K562 (cell line): Measurements from ENCODE around the gene USP49. TPM values are rescaled to one million over a fixed set of nuclear protein-coding genes. Genes with fewer than 3 reads are reported as not detected.

ENCODE experiments used
- ATAC-seq: fragments of 200-7000 bp; cut with Tn5 transposase; 3 replicates; pipeline ENCODE4 v1.9.1; 2020; ENCODE audit warnings: moderate library complexity
- BruUV-seq: library from RNA; stranded (reverse); fragments of 400-500 nt; replicated peaks from 2 replicates; lab custom pipeline; 2021; lab: Mats Ljungman, UMichigan
- CTCF ChIA-PET: fragments of 300-600 bp; formaldehyde crosslinking; extraction: SDS; loops from one replicate; lab custom pipeline; 2021; ENCODE audit warnings: low intra/inter-chr PET ratio; lab: Yijun Ruan, JAX
- POLR2A ChIA-PET: fragments of 300-600, 350-650 bp; sonication (Branson Sonifier 250); formaldehyde crosslinking; extraction: SDS; loops from one replicate; lab custom pipeline; 2021; ENCODE audit warnings: antibody characterized with exemption, inconsistent platforms; lab: Yijun Ruan, JAX
- DNase-seq, 4 experiments: peaks; one replicate each; pipeline versions ENCODE4 v3.0.0 to v3.0.0-alpha.2; 2011 to 2018; ENCODE audit warnings: low spot score in 3 of 4, mixed read lengths in 3 of 4; ENCODE audit errors: extremely low read depth in 1 of 4
- FAIRE-seq: peaks from 2 replicates; lab custom pipeline; 2011; peaks lifted over from hg19 to GRCh38; lab: Jason Lieb, UNC
- H2AFZ ChIP-seq: 2 replicates; pipeline ENCODE4 v1.6.0; 2011; ENCODE audit warnings: low read depth, low read length, control low read depth, inconsistent platforms
- H3K27ac ChIP-seq: fragments of 200-600 bp; 3 replicates; pipeline ENCODE4 v1.8.0; 2011; ENCODE audit warnings: low read depth, mild to moderate bottlenecking, control low read depth, inconsistent platforms, low read length, moderate library complexity, mixed read lengths; ENCODE audit errors: extremely low read depth
- H3K27me3 ChIP-seq, 2 experiments: fragments of 300-600 bp in 1 of 2; 2 replicates in 1 of 2; 3 replicates in 1 of 2; pipeline versions ENCODE4 v1.6.0 to v1.8.0; 2011; ENCODE audit warnings: inconsistent platforms in 2 of 2, low read length in 2 of 2, mild to moderate bottlenecking in 1 of 2, mixed read lengths in 1 of 2, moderate library complexity in 1 of 2; ENCODE audit not compliant: control insufficient read depth in 2 of 2, insufficient read depth in 2 of 2
- H3K36me3 ChIP-seq: fragments of 300-600 bp; 3 replicates; pipeline ENCODE4 v1.8.0; 2011; ENCODE audit warnings: mild to moderate bottlenecking, low read length, inconsistent platforms; ENCODE audit not compliant: control insufficient read depth, insufficient read depth
- H3K4me1 ChIP-seq, 2 experiments: fragments of 200-600 bp in 1 of 2; replicated peaks in 1 of 2; 2 replicates in 1 of 2; 3 replicates in 1 of 2; pipeline versions ENCODE4 v1.5.1 to v1.8.0; 2011; ENCODE audit warnings: inconsistent platforms in 2 of 2, low read length in 2 of 2, mild to moderate bottlenecking in 1 of 2, mixed read lengths in 1 of 2, moderate library complexity in 1 of 2; ENCODE audit not compliant: control insufficient read depth in 2 of 2, insufficient read depth in 2 of 2
- H3K4me2 ChIP-seq: 2 replicates; pipeline ENCODE4 v1.6.1; 2011; ENCODE audit warnings: low read length, control low read depth, inconsistent platforms, mixed read lengths; ENCODE audit not compliant: insufficient read depth
- H3K4me3 ChIP-seq: fragments of 200-600 bp; sonication (generic), shearing (Covaris generic); 2 replicates; pipeline ENCODE4 v1.5.1; 2016; ENCODE audit warnings: control low read depth, inconsistent platforms
- H3K79me2 ChIP-seq: fragments of 200-600 bp; 3 replicates; pipeline ENCODE4 v1.8.0; 2011; ENCODE audit warnings: low read length, inconsistent platforms; ENCODE audit not compliant: control insufficient read depth, insufficient read depth
- H3K9ac ChIP-seq, 2 experiments: 2 replicates each; pipeline versions ENCODE4 v1.6.0 to v1.6.1; 2011; ENCODE audit warnings: low read depth in 2 of 2, low read length in 2 of 2, control low read depth in 1 of 2, inconsistent platforms in 1 of 2, mild to moderate bottlenecking in 1 of 2, mixed read lengths in 1 of 2; ENCODE audit not compliant: insufficient read depth in 1 of 2
- H3K9me1 ChIP-seq: one replicate; pipeline ENCODE4 v1.6.0; 2011; ENCODE audit warnings: inconsistent platforms, mild to moderate bottlenecking, low read length, moderate library complexity; ENCODE audit not compliant: control insufficient read depth, insufficient read depth
- H3K9me3 ChIP-seq: replicated peaks from 2 replicates; pipeline ENCODE4 v1.5.1; 2011; ENCODE audit warnings: low read depth, low read length, inconsistent platforms; ENCODE audit not compliant: control insufficient read depth, insufficient read depth
- H4K20me1 ChIP-seq: replicated peaks from 2 replicates; pipeline ENCODE4 v1.6.1; 2011; ENCODE audit warnings: low read length, inconsistent platforms, mixed read lengths; ENCODE audit not compliant: control insufficient read depth, insufficient read depth
- MAFF ChIP-seq: IDR thresholded peaks from 2 replicates; pipeline ENCODE4 v1.6.1; 2012; ENCODE audit warnings: low read length, improper control_type of control experiment
- MAFG ChIP-seq: fragments of 450-650 bp; conservative IDR thresholded peaks from 2 replicates; pipeline ENCODE4 v1.6.1; 2016; ENCODE audit warnings: missing genetic modification characterization, missing compliant biosample characterization
- MAFK ChIP-seq: IDR thresholded peaks from 2 replicates; pipeline ENCODE4 v1.6.1; 2011; ENCODE audit warnings: low read length, improper control_type of control experiment
- MXD1 ChIP-seq: fragments of 250-450 bp; sonication (Bioruptor Pico); IDR thresholded peaks from 2 replicates; pipeline ENCODE4 v1.8.0; 2021; ENCODE audit warnings: borderline replicate concordance, mild to moderate bottlenecking, moderate library complexity; ENCODE audit not compliant: poor library complexity, severe bottlenecking
- NCOA6 ChIP-seq: fragments of 450-650 bp; IDR thresholded peaks from 2 replicates; pipeline ENCODE4 v1.6.1; 2017; ENCODE audit warnings: mild to moderate bottlenecking
- PHB ChIP-seq: fragments of 250-450 bp; sonication (Bioruptor Pico); IDR thresholded peaks from 2 replicates; pipeline ENCODE4 v1.5.0; 2021
- POU5F1 ChIP-seq: fragments of 150-350 bp; IDR thresholded peaks from 2 replicates; pipeline ENCODE4 v1.6.1; 2014; ENCODE audit warnings: borderline replicate concordance, low read length, low read depth, mild to moderate bottlenecking; ENCODE audit not compliant: partially characterized antibody
- SIN3A ChIP-seq, 2 experiments: fragments of 150-350 bp in 1 of 2; IDR thresholded peaks; 2 replicates each; pipeline ENCODE4 v1.6.1; 2011 to 2016; ENCODE audit warnings: borderline replicate concordance in 2 of 2, low read depth in 2 of 2, low read length in 2 of 2, mild to moderate bottlenecking in 2 of 2, moderate library complexity in 2 of 2; ENCODE audit not compliant: control insufficient read depth in 1 of 2
- SMAD2 ChIP-seq: fragments of 150-350 bp; IDR thresholded peaks from 2 replicates; pipeline ENCODE4 v1.6.1; 2014; ENCODE audit warnings: low read depth, mild to moderate bottlenecking, low read length
- STAG1 ChIP-seq: sonication (generic); formaldehyde crosslinking; IDR thresholded peaks from 2 replicates; pipeline ENCODE4 v1.5.0; 2020; ENCODE audit warnings: missing genetic modification reagents, borderline replicate concordance
- ZBTB43 ChIP-seq: sonication (generic); formaldehyde crosslinking; IDR thresholded peaks from 2 replicates; pipeline ENCODE4 v1.8.0; 2023; ENCODE audit warnings: mild to moderate bottlenecking, missing genetic modification reagents
- ZNF134 ChIP-seq: fragments of 250-450 bp; sonication (Bioruptor Pico); conservative IDR thresholded peaks from 2 replicates; pipeline ENCODE4 v1.4.0; 2020
- ZNF24 ChIP-seq: fragments of 450-650 bp; IDR thresholded peaks from 2 replicates; pipeline ENCODE4 v1.6.1; 2016
- ZNF277 ChIP-seq: fragments of 250-450 bp; sonication (Bioruptor Pico); IDR thresholded peaks from 2 replicates; pipeline ENCODE4 v1.8.0; 2022; ENCODE audit warnings: inconsistent platforms, mild to moderate bottlenecking, moderate library complexity, borderline replicate concordance
- ZNF316 ChIP-seq: fragments of 450-650 bp; IDR thresholded peaks from 2 replicates; pipeline ENCODE4 v1.6.1; 2016
- ZNF324 ChIP-seq: fragments of 250-450 bp; sonication (Bioruptor Pico); IDR thresholded peaks from 2 replicates; pipeline ENCODE4 v1.4.0; 2020; ENCODE audit warnings: mild to moderate bottlenecking
- ZNF436 ChIP-seq: fragments of 250-450, 450-650 bp; sonication (Bioruptor Pico); formaldehyde crosslinking; IDR thresholded peaks from 2 replicates; pipeline ENCODE4 v1.7.0; 2020; ENCODE audit warnings: mild to moderate bottlenecking
- ZNF655 ChIP-seq: fragments of 250-450 bp; sonication (Bioruptor Pico); IDR thresholded peaks from 2 replicates; pipeline ENCODE4 v1.5.0; 2021
- WGBS: fragments of 100-300 bp; shearing (Covaris generic); methylation state at CpG from one replicate; pipeline ENCODE4 v1.1.6; 2016; ENCODE audit warnings: low coverage, mixed read lengths; ENCODE audit not compliant: insufficient coverage; ENCODE audit errors: missing lambda C conversion rate; 5-methylcytosine and 5-hydroxymethylcytosine counted together
- in situ Hi-C: fragments of 300-500 bp; cut with MboI; formaldehyde crosslinking; loops from 4 replicates; pipeline ENCODE4 v1.15.0; 2018; ENCODE audit warnings: inconsistent platforms, mixed read lengths
- intact Hi-C: fragments of 100-400 bp; cut with micrococcal nuclease; formaldehyde crosslinking; loops from 2 replicates; pipeline ENCODE4 v1.14.2; 2022
- polyA plus RNA-seq, 8 experiments: library from polyadenylated mRNA; depleted of rRNA in 4 of 8; stranded (reverse) in 5 of 8; unstranded in 3 of 8; fragments of >200 nt; fragmentation: Nextera tagmentation in 2 of 8; fragmentation: Illumina TruSeq in 1 of 8; extraction: Ambion mirVana in 2 of 8; extraction: Trizol in 1 of 8; gene quantifications; 2 replicates each; pipeline versions ENCODE4 v1.2.1 to v1.2.3, GENCODE V29; 2011 to 2014; ENCODE audit warnings: inconsistent platforms in 1 of 8, missing spikeins in 1 of 8
- total RNA-seq, 7 experiments: library from RNA; depleted of rRNA in 6 of 7; stranded (reverse); fragments of >200 nt in 6 of 7; fragmentation: Illumina TruSeq in 2 of 7; extraction: Trizol in 2 of 7; gene quantifications; 2 replicates each; pipeline versions ENCODE4 v1.2.1 to v1.2.3, GENCODE V29; 2011 to 2021; ENCODE audit warnings: low replicate concordance in 1 of 7
- TF ChIP-seq, protein P1 (sequence below): sonication (generic); formaldehyde crosslinking; IDR thresholded peaks from 2 replicates; pipeline ENCODE4 v1.9.0; 2022; ENCODE audit warnings: mild to moderate bottlenecking, missing genetic modification reagents

The USP49 gene
- total and polyA plus RNA-seq, 9 of the 15 experiments (the other 6 are each of a cell fraction or from before 2014, with no cell fraction given): 1.0 to 9.9 (median 6.5) TPM

- ATAC-seq: no peak
- peaks cover 5% of the 10 kb centered on the region; the same call in 1 of the 2 replicates for H4K20me1 ChIP-seq
- intact Hi-C loops: no loop called here
- TF ChIP-seq ZNF655 (CRISPR knock-in tag) (no peak), ZNF277 (CRISPR knock-in tag) (no peak), ZBTB43 (no peak), ZNF316 (peak; percentile 98), STAG1 (CRISPR knock-in tag) (no peak), SMAD2 (no peak), MAFG (tag) (peak; percentile 93), SIN3A (IDR thresholded peaks at IDR 0.05; ENCODE audit: borderline replicate concordance in 2 of 2, control insufficient read depth in 1 of 2, low read depth in 2 of 2, low read length in 2 of 2) (no peak), MAFF (peak; percentile 92), ZNF24 (peak; percentile 51; the same call in 1 of the 2 replicates), ZNF436 (CRISPR knock-in tag) (no peak), PHB (CRISPR knock-in tag) (no peak), NCOA6 (0 out of 2 replicates have a peak, but pooled peaks have one; percentile 11), MXD1 (CRISPR knock-in tag) (no peak), ZNF134 (CRISPR knock-in tag) (no peak), MAFK (peak; percentile 94), ZNF324 (CRISPR knock-in tag) (no peak), POU5F1 (no peak)
- TF ChIP-seq, protein P1, sequence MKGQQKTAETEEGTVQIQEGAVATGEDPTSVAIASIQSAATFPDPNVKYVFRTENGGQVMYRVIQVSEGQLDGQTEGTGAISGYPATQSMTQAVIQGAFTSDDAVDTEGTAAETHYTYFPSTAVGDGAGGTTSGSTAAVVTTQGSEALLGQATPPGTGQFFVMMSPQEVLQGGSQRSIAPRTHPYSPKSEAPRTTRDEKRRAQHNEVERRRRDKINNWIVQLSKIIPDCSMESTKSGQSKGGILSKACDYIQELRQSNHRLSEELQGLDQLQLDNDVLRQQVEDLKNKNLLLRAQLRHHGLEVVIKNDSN (CRISPR knock-in tag): no peak
Observed at GRCh38 chr6:41791305-41791704, 103.9 kb downstream of the USP49 start.

More at GRCh38 chr6:41791305-41791704, 103.9 kb downstream of the USP49 start:
- Histone ChIP-seq H3K9me1 (no peaks in the 10 kb centered on the region), H3K36me3 (peaks cover 53% of the 10 kb centered on the region), H3K4me1 (peaks cover 12 to 14% of the 10 kb centered on the region in 2 experiments), H3K9me3 (no peaks in the 10 kb centered on the region), H3K4me3 (no peak overlapping the region), H2AFZ (no peak overlapping the region), H3K9ac (no peak overlapping the region), H3K27ac (no peak overlapping the region), H3K27me3 (no peaks in the 10 kb centered on the region), H3K4me2 (no peak overlapping the region), H3K79me2 (peaks cover 43% of the 10 kb centered on the region)
- CTCF ChIA-PET: interaction anchor here (0.7 kb wide), 1 partner anchor 928 kb away, joined by 3 read pairs; no protein-coding TSS in a partner anchor
- FAIRE-seq (no peak), DNase-seq (no peak)
- WGBS: 40% methylated on average over 1 of the region's 1 CpG
- BruUV-seq: no TSS peak
- in situ Hi-C loops: no loop called here
- POLR2A ChIA-PET: interaction anchor here (0.5 to 7.1 kb wide), 5 partner anchors 9 to 367 kb away, joined by 3 to 37 read pairs (median 4); no protein-coding TSS in a partner anchor
